Body of pancreas (tissue), 4 donors: ENCODE data around the gene TNNI2.
"Not testable (repeated sequence)": the region's sequence is repeated elsewhere in the genome, so short reads cannot be mapped to it uniquely, and the experiment has no call there.

ENCODE experiments used
- POLR2A ChIP-seq, 3 donors: fragments of 450-650 bp; IDR thresholded peaks; one replicate each; pipeline ENCODE4 v1.6.1; 2016; ENCODE audit warnings: antibody characterized with exemption in 3 of 3, mild to moderate bottlenecking in 2 of 3
- TF ChIP-seq, protein P1 (sequence below), 7 experiments: fragments of 450-650 bp in 4 of 7; fragments of 200-600 bp in 3 of 7; sonication (generic) in 3 of 7; IDR thresholded peaks; one replicate each; pipeline ENCODE4 v1.5.1; 2016 to 2019; ENCODE audit warnings: antibody characterized with exemption in 7 of 7

DNA sequence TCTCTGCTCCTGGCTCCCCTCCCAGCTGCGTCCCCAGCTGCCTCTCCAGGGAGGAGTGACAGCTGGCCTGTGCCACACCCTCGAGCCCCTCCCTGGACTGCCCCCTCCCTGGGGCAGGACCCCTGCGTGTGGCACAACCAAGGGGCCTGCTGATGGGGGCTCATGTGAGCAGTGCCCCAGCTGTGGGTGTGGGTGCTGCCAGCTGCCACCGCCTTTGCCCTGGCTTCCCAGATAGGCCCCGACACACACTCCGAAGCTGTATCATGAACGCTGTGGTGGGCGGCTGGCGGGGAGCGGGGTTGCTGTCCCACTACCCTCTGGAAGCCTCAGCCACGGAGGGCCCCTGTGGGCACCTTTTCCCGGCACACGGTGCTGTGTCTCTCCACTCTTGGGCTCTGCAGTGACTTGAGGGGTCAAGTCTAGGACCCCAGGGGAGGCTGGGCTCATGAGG is 37.1 kb downstream of the TNNI2 start:
- TF ChIP-seq, protein P1, sequence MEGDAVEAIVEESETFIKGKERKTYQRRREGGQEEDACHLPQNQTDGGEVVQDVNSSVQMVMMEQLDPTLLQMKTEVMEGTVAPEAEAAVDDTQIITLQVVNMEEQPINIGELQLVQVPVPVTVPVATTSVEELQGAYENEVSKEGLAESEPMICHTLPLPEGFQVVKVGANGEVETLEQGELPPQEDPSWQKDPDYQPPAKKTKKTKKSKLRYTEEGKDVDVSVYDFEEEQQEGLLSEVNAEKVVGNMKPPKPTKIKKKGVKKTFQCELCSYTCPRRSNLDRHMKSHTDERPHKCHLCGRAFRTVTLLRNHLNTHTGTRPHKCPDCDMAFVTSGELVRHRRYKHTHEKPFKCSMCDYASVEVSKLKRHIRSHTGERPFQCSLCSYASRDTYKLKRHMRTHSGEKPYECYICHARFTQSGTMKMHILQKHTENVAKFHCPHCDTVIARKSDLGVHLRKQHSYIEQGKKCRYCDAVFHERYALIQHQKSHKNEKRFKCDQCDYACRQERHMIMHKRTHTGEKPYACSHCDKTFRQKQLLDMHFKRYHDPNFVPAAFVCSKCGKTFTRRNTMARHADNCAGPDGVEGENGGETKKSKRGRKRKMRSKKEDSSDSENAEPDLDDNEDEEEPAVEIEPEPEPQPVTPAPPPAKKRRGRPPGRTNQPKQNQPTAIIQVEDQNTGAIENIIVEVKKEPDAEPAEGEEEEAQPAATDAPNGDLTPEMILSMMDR (IDR thresholded peaks at IDR 0.05): not testable (repeated sequence)
- not testable (repeated sequence) for TF ChIP-seq POLR2A (IDR thresholded peaks at IDR 0.05)
